Measurements from ENCODE around the gene ELFN1.
A peak's percentile ranks its signal among the peaks of the same experiment; 100 is the strongest.

Gene ELFN1

GRCh38 chr7:1677206-1678080 lies 7.4 kb downstream of the ELFN1 start:
- DNase-seq, result no peak

- no peak for DNase-seq
Measured at GRCh38 chr7:1678081-1678543, 8.0 kb downstream of the ELFN1 start.

GRCh38 chr7:1678571-1679325 lies 8.7 kb downstream of the ELFN1 start:
- no peak for DNase-seq

- no peak for DNase-seq
Measured at GRCh38 chr7:1679326-1679965, 9.4 kb downstream of the ELFN1 start.

- DNase-seq, result no peak
Measured at GRCh38 chr7:1679966-1680730, 10.1 kb downstream of the ELFN1 start.

GRCh38 chr7:1681581-1681980 lies 11.5 kb downstream of the ELFN1 start:
- no peak for DNase-seq

- DNase-seq, result no peak
Measured at GRCh38 chr7:1685000-1685624, 15.0 kb downstream of the ELFN1 start.

- no peak for DNase-seq
Measured at GRCh38 chr7:1688542-1688941, 18.5 kb downstream of the ELFN1 start.

- DNase-seq, result no peak
Measured at GRCh38 chr7:1689311-1689710, 19.2 kb downstream of the ELFN1 start.

GRCh38 chr7:1690359-1690958 lies 20.4 kb downstream of the ELFN1 start:
- DNase-seq, result no peak

- no peak for DNase-seq
Measured at GRCh38 chr7:1691096-1691495, 21.0 kb downstream of the ELFN1 start.

- DNase-seq, result no peak
Measured at GRCh38 chr7:1691601-1692514, 21.8 kb downstream of the ELFN1 start.

- DNase-seq, result no peak
Measured at GRCh38 chr7:1692515-1693418, 22.7 kb downstream of the ELFN1 start.

- peak; percentile 50 for DNase-seq
Measured at GRCh38 chr7:1693419-1693990, 23.4 kb downstream of the ELFN1 start.

- peak; percentile 68 for DNase-seq
Measured at GRCh38 chr7:1693991-1694524, 24.0 kb downstream of the ELFN1 start.

- no peak for DNase-seq
Measured at GRCh38 chr7:1694611-1695511, 24.8 kb downstream of the ELFN1 start.

GRCh38 chr7:1695800-1696454 lies 25.9 kb downstream of the ELFN1 start:
- DNase-seq, result no peak
